Aorta (tissue), 5 donors: ENCODE data around the gene FBXL14. TPM values are rescaled to one million over a fixed set of nuclear protein-coding genes. Genes with fewer than 3 reads are reported as not detected.

Experiments used
- ATAC-seq: fragments of 200-7000 bp; cut with Tn5 transposase; one replicate; pipeline ENCODE4 v1.9.1; 2022; ENCODE audit warnings: moderate library complexity; ENCODE audit not compliant: low FRiP score
- DNase-seq, 2 donors: peaks; one replicate each; pipeline ENCODE4 v3.0.0-alpha.2; 2020
- H3K27ac ChIP-seq, 2 donors: one replicate each; pipeline ENCODE4 v1.5.1; 2013; ENCODE audit warnings: low read length in 2 of 2, mild to moderate bottlenecking in 2 of 2, moderate library complexity in 2 of 2, control low read depth in 1 of 2, inconsistent platforms in 1 of 2, low read depth in 1 of 2
- H3K27me3 ChIP-seq, 2 donors: one replicate each; pipeline ENCODE4 v1.6.1; 2013; ENCODE audit warnings: control low read depth in 1 of 2, low read length in 1 of 2, mild to moderate bottlenecking in 1 of 2, moderate library complexity in 1 of 2; ENCODE audit not compliant: insufficient read depth in 2 of 2, control insufficient read depth in 1 of 2
- H3K36me3 ChIP-seq, 2 donors: one replicate each; pipeline ENCODE4 v1.6.1; 2013; ENCODE audit warnings: control low read depth in 1 of 2, low read length in 1 of 2, mild to moderate bottlenecking in 1 of 2; ENCODE audit not compliant: insufficient read depth in 2 of 2, control insufficient read depth in 1 of 2
- H3K4me1 ChIP-seq, 2 donors: one replicate each; pipeline ENCODE4 v1.6.1; 2013; ENCODE audit warnings: low read length in 2 of 2, control low read depth in 1 of 2, mild to moderate bottlenecking in 1 of 2, moderate library complexity in 1 of 2; ENCODE audit not compliant: insufficient read depth in 2 of 2, control insufficient read depth in 1 of 2
- H3K4me3 ChIP-seq, 2 donors: one replicate each; pipeline ENCODE4 v1.5.1; 2013; ENCODE audit warnings: low read length in 2 of 2, control low read depth in 1 of 2, mild to moderate bottlenecking in 1 of 2
- H3K9me3 ChIP-seq: one replicate; pipeline ENCODE4 v1.6.1; 2013; ENCODE audit warnings: mild to moderate bottlenecking, low read length; ENCODE audit not compliant: control insufficient read depth
- WGBS, 2 donors: extraction: QIAGEN DNeasy Blood & Tissue Kit; methylation state at CpG; one replicate each; pipeline ENCODE4 v1.1.7; 2013; 5-methylcytosine and 5-hydroxymethylcytosine counted together
- intact Hi-C, 2 donors: fragments of 100-400 bp; cut with DNase I; formaldehyde crosslinking; loops; one replicate each; pipeline versions ENCODE4 v1.14.2 to v1.15.0; 2022
- polyA plus RNA-seq, 2 donors: library from polyadenylated mRNA; stranded (reverse); fragments of 200-250 nt; gene quantifications; one replicate each; pipeline ENCODE4 v1.2.3, GENCODE V29; 2013
- total RNA-seq, 2 donors: library from RNA; stranded (reverse); fragmentation: NEBNext Ultra II Directional; extraction: Animal tissue kit (Norgen Biotek cat#: 25700); gene quantifications; one replicate each; pipeline ENCODE4 v1.2.1, GENCODE V29; 2021
- donor health status: healthy with polysubstance abuse.
- donor health status: Bipolar disorder and iron deficiency.
- donor health status: DM: no; HTN: no; CAD: no.
- donor health status: DM: no; HTN: no; CAD: no.
- donor health status: DM: yes; HTN: yes; CAD: no.

The FBXL14 gene
- total and polyA plus RNA-seq, 4 donors, result 2.8 to 13.2 (median 7.6) TPM

GRCh38 chr12:1591543-1591942, 2.8 kb downstream of the FBXL14 start:
- Histone ChIP-seq H3K9me3 (no peaks in the 10 kb centered on the region), H3K36me3 (no peaks in the 10 kb centered on the region), H3K27me3 (no peaks in the 10 kb centered on the region), H3K4me1 (peaks cover 0 to 3% of the 10 kb centered on the region in 2 donors), H3K27ac (no peak overlapping the region), H3K4me3 (peak overlapping the region in 1 of 2 donors; percentile 22)
- intact Hi-C loops, result no loop called here
- ATAC-seq, result no peak
- DNase-seq, result no peak
- WGBS, 2 donors, result 33 to 37% methylated on average over 4 of the region's 4 CpGs

- Histone ChIP-seq H3K9me3 (no peaks in the 10 kb centered on the region), H3K36me3 (no peaks in the 10 kb centered on the region), H3K4me1 (peaks cover 0 to 3% of the 10 kb centered on the region in 2 donors), H3K27me3 (no peaks in the 10 kb centered on the region), H3K4me3 (no peak overlapping the region), H3K27ac (no peak overlapping the region)
- ATAC-seq, result no peak
- WGBS, 2 donors, result 4 to 8% methylated on average over 3 of the region's 3 CpGs
- no peak for DNase-seq
- intact Hi-C loops, result no loop called here
Observed at GRCh38 chr12:1591034-1591433, 3.3 kb downstream of the FBXL14 start.

GRCh38 chr12:1590221-1590979, 4.0 kb downstream of the FBXL14 start:
- Histone ChIP-seq H3K4me1 (peaks cover 0 to 3% of the 10 kb centered on the region in 2 donors), H3K9me3 (no peaks in the 10 kb centered on the region), H3K27me3 (no peaks in the 10 kb centered on the region), H3K36me3 (no peaks in the 10 kb centered on the region), H3K4me3 (no peak overlapping the region), H3K27ac (no peak overlapping the region)
- 5 to 7% methylated on average over 12 of the region's 12 CpGs for WGBS, 2 donors
- DNase-seq, result peak; percentile 64 to 74
- intact Hi-C loops, result no loop called here
- ATAC-seq, result peak; percentile 49

- H3K27me3 ChIP-seq, result no peaks in the 10 kb centered on the region
- no peaks in the 10 kb centered on the region for H3K9me3 ChIP-seq
- WGBS, 2 donors, result 73 to 78% methylated on average over 3 of the region's 3 CpGs
- H3K4me3 ChIP-seq, result no peak overlapping the region
- intact Hi-C loops, result loop anchor here in 1 of 2 donors (10.0 kb wide), 1 partner anchor 1014 kb away; no protein-coding TSS in a partner anchor
- no peaks in the 10 kb centered on the region for H3K36me3 ChIP-seq
- ATAC-seq (no peak), DNase-seq (no peak)
- H3K4me1 ChIP-seq, result peaks cover 0 to 3% of the 10 kb centered on the region in 2 donors
- no peak overlapping the region for H3K27ac ChIP-seq
Observed at GRCh38 chr12:1588575-1588947, 5.8 kb downstream of the FBXL14 start.

GRCh38 chr12:1587927-1588574, 6.3 kb downstream of the FBXL14 start:
- no peak overlapping the region for H3K4me3 ChIP-seq
- no peak overlapping the region for H3K27ac ChIP-seq
- H3K4me1 ChIP-seq, result peaks cover 0 to 3% of the 10 kb centered on the region in 2 donors
- H3K36me3 ChIP-seq, result no peaks in the 10 kb centered on the region
- ATAC-seq, result no peak
- WGBS, 2 donors, result 24 to 25% methylated on average over 5 of the region's 5 CpGs
- intact Hi-C loops, result loop anchor here in 1 of 2 donors (10.0 kb wide), 1 partner anchor 1013 kb away; no protein-coding TSS in a partner anchor
- H3K27me3 ChIP-seq, result no peaks in the 10 kb centered on the region
- DNase-seq, result no peak
- H3K9me3 ChIP-seq, result no peaks in the 10 kb centered on the region

GRCh38 chr12:1584326-1584725, 10.1 kb downstream of the FBXL14 start:
- WGBS, 2 donors, result 93 to 96% methylated on average over 4 of the region's 4 CpGs
- ATAC-seq, result no peak
- intact Hi-C loops, result loop anchor here in 1 of 2 donors (10.0 kb wide), 1 partner anchor 1010 kb away; no protein-coding TSS in a partner anchor
- H3K27me3 ChIP-seq, result no peaks in the 10 kb centered on the region
- DNase-seq, result no peak
- H3K27ac ChIP-seq, result no peak overlapping the region
- H3K4me1 ChIP-seq, result no peaks in the 10 kb centered on the region
- no peaks in the 10 kb centered on the region for H3K9me3 ChIP-seq
- no peaks in the 10 kb centered on the region for H3K36me3 ChIP-seq
- no peak overlapping the region for H3K4me3 ChIP-seq

- H3K27ac ChIP-seq, result no peak overlapping the region
- no peak overlapping the region for H3K4me3 ChIP-seq
- intact Hi-C loops, result loop anchor here (1.0 to 10.0 kb wide), 3 partner anchors 465 to 1009 kb away; no protein-coding TSS in a partner anchor
- DNase-seq (peak; percentile 62 to 71), ATAC-seq (peak; percentile 91)
- H3K9me3 ChIP-seq, result no peaks in the 10 kb centered on the region
- H3K27me3 ChIP-seq, result no peaks in the 10 kb centered on the region
- H3K36me3 ChIP-seq, result no peaks in the 10 kb centered on the region
- H3K4me1 ChIP-seq, result no peaks in the 10 kb centered on the region
- 1% methylated on average over 6 of the region's 6 CpGs for WGBS, 2 donors
Observed at GRCh38 chr12:1583421-1584078, 10.8 kb downstream of the FBXL14 start.

GRCh38 chr12:1582709-1583050, 11.7 kb downstream of the FBXL14 start:
- H3K9me3 ChIP-seq, result no peaks in the 10 kb centered on the region
- no peaks in the 10 kb centered on the region for H3K27me3 ChIP-seq
- WGBS, 2 donors, result 88 to 89% methylated on average over 4 of the region's 4 CpGs
- no peak overlapping the region for H3K4me3 ChIP-seq
- intact Hi-C loops, result loop anchor here (1.0 to 10.0 kb wide), 3 partner anchors 464 to 1008 kb away; no protein-coding TSS in a partner anchor
- no peaks in the 10 kb centered on the region for H3K36me3 ChIP-seq
- H3K4me1 ChIP-seq, result no peaks in the 10 kb centered on the region
- no peak for DNase-seq
- no peak for ATAC-seq
- no peak overlapping the region for H3K27ac ChIP-seq
